Cardiac muscle cell (in vitro differentiated cells and primary cell): Measurements from ENCODE around the gene RGPD8. TPM values are rescaled to one million over a fixed set of nuclear protein-coding genes. Genes with fewer than 3 reads are reported as not detected.
"Not testable (repeated sequence)": the region's sequence is repeated elsewhere in the genome, so short reads cannot be mapped to it uniquely, and the experiment has no call there.

Experiments
- DNase-seq, 2 donors: peaks; one replicate each; pipeline versions ENCODE4 v3.0.0 to v3.0.0-alpha.2; 2010 to 2017; ENCODE audit warnings: low read depth in 1 of 2, low spot score in 1 of 2
- H3K27ac ChIP-seq: fragments of 200-600 bp; sonication (generic); 2 replicates; pipeline ENCODE4 v1.5.1; 2016
- H3K27me3 ChIP-seq: fragments of 200-600 bp; sonication (generic); 2 replicates; pipeline ENCODE4 v1.6.0; 2016; ENCODE audit warnings: control low read depth
- H3K36me3 ChIP-seq: fragments of 200-600 bp; sonication (generic); 2 replicates; pipeline ENCODE4 v1.5.1; 2016; ENCODE audit warnings: control low read depth
- H3K4me1 ChIP-seq: fragments of 200-600 bp; sonication (generic); 2 replicates; pipeline ENCODE4 v1.8.1; 2017; ENCODE audit warnings: low read depth, mild to moderate bottlenecking, mixed run types
- H3K4me3 ChIP-seq: fragments of 200-600 bp; sonication (generic); 2 replicates; pipeline ENCODE4 v1.5.1; 2016; ENCODE audit warnings: mild to moderate bottlenecking
- H3K9me3 ChIP-seq: fragments of 200-600 bp; sonication (generic); 2 replicates; pipeline ENCODE4 v1.5.1; 2017; ENCODE audit warnings: low read depth, mild to moderate bottlenecking, control low read depth
- CTCF ChIP-seq: IDR thresholded peaks from 2 replicates; pipeline ENCODE4 v1.5.1; 2012; ENCODE audit warnings: low read depth, mild to moderate bottlenecking, low read length
- polyA plus RNA-seq: library from polyadenylated mRNA; unstranded; fragments of >200 nt; fragmentation: Nextera tagmentation; extraction: Ambion mirVana; gene quantifications from 2 replicates; pipeline ENCODE4 v1.2.1, GENCODE V29; 2016
- total RNA-seq: library from RNA; depleted of rRNA; stranded (reverse); fragments of >200 nt; gene quantifications from 2 replicates; pipeline ENCODE4 v1.2.3, GENCODE V29; 2016

The RGPD8 gene
- 8.4 and 17.0 TPM in 2 replicates for total RNA-seq
- 3.9 and 4.2 TPM in 2 replicates for polyA plus RNA-seq

- H3K27me3 ChIP-seq, H3K4me1 ChIP-seq, H3K9me3 ChIP-seq, H3K36me3 ChIP-seq, H3K27ac ChIP-seq: not testable (repeated sequence)
- TF ChIP-seq CTCF, result peak; percentile 50
- DNase-seq, result peak; percentile 83 to 91
- H3K4me3 ChIP-seq, result peak within 1 kb of the TSS; percentile 36
These were observed at the start of gene RGPD8 for GRCh38 chr2:112433480-112433879. RGPD8 (minus strand) TSS chr2:112433645; CDS start chr2:112433453, 192 bp downstream.

- no peak overlapping the region for H3K27ac ChIP-seq
- no peak for TF ChIP-seq CTCF
- H3K4me3 ChIP-seq, result peak overlapping the region; percentile 100
- H3K4me1 ChIP-seq, result no peaks in the 10 kb centered on the region
- no peaks in the 10 kb centered on the region for H3K27me3 ChIP-seq
- DNase-seq, result peak; percentile 20 to 53
- no peaks in the 10 kb centered on the region for H3K9me3 ChIP-seq
- H3K36me3 ChIP-seq, result no peaks in the 10 kb centered on the region
These were observed 49.6 kb upstream of the RGPD8 start for GRCh38 chr2:112483042-112483473.

- no peak for TF ChIP-seq CTCF
- no peaks in the 10 kb centered on the region for H3K4me1 ChIP-seq
- H3K4me3 ChIP-seq, result peak overlapping the region; percentile 100
- H3K9me3 ChIP-seq, result no peaks in the 10 kb centered on the region
- H3K36me3 ChIP-seq, result no peaks in the 10 kb centered on the region
- peak overlapping the region; percentile 91 for H3K27ac ChIP-seq
- H3K27me3 ChIP-seq, result no peaks in the 10 kb centered on the region
- peak; percentile 57 to 67 for DNase-seq
These were observed 49.0 kb upstream of the RGPD8 start for GRCh38 chr2:112482309-112483041.

GRCh38 chr2:112481528-112482233 is 48.2 kb upstream of the RGPD8 start, which contains the start of gene TTL:
TTL (plus strand) TSS chr2:112482156; CDS start chr2:112482345, 189 bp downstream.
- Histone ChIP-seq H3K9me3 (no peaks in the 10 kb centered on the region), H3K4me1 (no peaks in the 10 kb centered on the region), H3K27me3 (no peaks in the 10 kb centered on the region), H3K4me3 (peak within 1 kb of the TSS; percentile 100), H3K36me3 (no peaks in the 10 kb centered on the region), H3K27ac (peak within 1 kb of the TSS; percentile 91)
- peak; percentile 78 to 89 for DNase-seq
- TF ChIP-seq CTCF, result no peak

GRCh38 chr2:112481050-112481527 is 47.6 kb upstream of the RGPD8 start:
- no peaks in the 10 kb centered on the region for H3K27me3 ChIP-seq
- H3K27ac ChIP-seq, result peak overlapping the region; percentile 78
- no peaks in the 10 kb centered on the region for H3K9me3 ChIP-seq
- peak; percentile 86 for TF ChIP-seq CTCF
- H3K4me1 ChIP-seq, result no peaks in the 10 kb centered on the region
- DNase-seq, result peak; percentile 83 to 86
- H3K4me3 ChIP-seq, result peak overlapping the region; percentile 96
- H3K36me3 ChIP-seq, result no peaks in the 10 kb centered on the region
